ENCODE measurements around the gene TMEM184B. TPM values are rescaled to one million over a fixed set of nuclear protein-coding genes. Genes with fewer than 3 reads are reported as not detected.

The TMEM184B gene
- total and polyA plus RNA-seq, 2 experiments from 2014 or later, result 42.2 to 95.1 TPM

GRCh38 chr22:38296372-38296771 is 23.6 kb upstream of the TMEM184B start (continued):
- TF ChIP-seq ZNF462 (CRISPR knock-in tag; IDR thresholded peaks at IDR 0.05), result no peak
- no peak for TF ChIP-seq STAT1 (IDR thresholded peaks at IDR 0.05; ENCODE audit: unreplicated experiment)
- TF ChIP-seq CREB1 (CRISPR knock-in tag; IDR thresholded peaks at IDR 0.05; ENCODE audit: low read depth), result no peak
- no peak for TF ChIP-seq CTCF (conservative IDR thresholded peaks at IDR 0.05; ENCODE audit: low read depth in 2 of 2)
- TF ChIP-seq ZNF114 (CRISPR knock-in tag; IDR thresholded peaks at IDR 0.05), result no peak

GRCh38 chr22:38295863-38296262 is 23.1 kb upstream of the TMEM184B start:
- H4K20me1 ChIP-seq (replicated peaks; ENCODE audit: insufficient read depth), result peaks cover 40% of the 10 kb centered on the region
- no peak for TF ChIP-seq NANOG (IDR thresholded peaks at IDR 0.05; ENCODE audit: borderline replicate concordance)
- TF ChIP-seq REST (IDR thresholded peaks at IDR 0.05; ENCODE audit: unreplicated experiment), result no peak
- no peak for TF ChIP-seq POLR2AphosphoS5 (IDR thresholded peaks at IDR 0.05; ENCODE audit: low read depth)
- TF ChIP-seq CREB1 (CRISPR knock-in tag; IDR thresholded peaks at IDR 0.05; ENCODE audit: low read depth), result no peak
- TF ChIP-seq STAT1 (IDR thresholded peaks at IDR 0.05; ENCODE audit: unreplicated experiment), result no peak
- TF ChIP-seq EZH2 (IDR thresholded peaks at IDR 0.05; ENCODE audit: low read depth, unreplicated experiment), result no peak
- TF ChIP-seq, protein P1, sequence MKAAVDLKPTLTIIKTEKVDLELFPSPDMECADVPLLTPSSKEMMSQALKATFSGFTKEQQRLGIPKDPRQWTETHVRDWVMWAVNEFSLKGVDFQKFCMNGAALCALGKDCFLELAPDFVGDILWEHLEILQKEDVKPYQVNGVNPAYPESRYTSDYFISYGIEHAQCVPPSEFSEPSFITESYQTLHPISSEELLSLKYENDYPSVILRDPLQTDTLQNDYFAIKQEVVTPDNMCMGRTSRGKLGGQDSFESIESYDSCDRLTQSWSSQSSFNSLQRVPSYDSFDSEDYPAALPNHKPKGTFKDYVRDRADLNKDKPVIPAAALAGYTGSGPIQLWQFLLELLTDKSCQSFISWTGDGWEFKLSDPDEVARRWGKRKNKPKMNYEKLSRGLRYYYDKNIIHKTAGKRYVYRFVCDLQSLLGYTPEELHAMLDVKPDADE (IDR thresholded peaks at IDR 0.05), result no peak

More at GRCh38 chr22:38295863-38296262, 23.1 kb upstream of the TMEM184B start:
- H3K27me3 Mint-ChIP-seq (ENCODE audit: insufficient read depth, low read depth, poor library complexity), result peaks cover 15% of the 10 kb centered on the region
- ATAC-seq (no peak), DNase-seq (ENCODE audit: low spot score) (no peak)
- Histone ChIP-seq H3K4me3 (no peak overlapping the region), H3K36me3 (ENCODE audit: insufficient read depth) (peaks cover 43% of the 10 kb centered on the region), H3K4me2 (no peak overlapping the region), H3K79me2 (replicated peaks; ENCODE audit: insufficient read depth) (peaks cover 19% of the 10 kb centered on the region; the same call in 1 of the 2 replicates), H3K9me2 (ENCODE audit: insufficient read depth) (no peaks in the 10 kb centered on the region), H3F3A (replicated peaks; ENCODE audit: low read depth) (peaks cover 48% of the 10 kb centered on the region; the same call in 1 of the 2 replicates), H3K4me1 (ENCODE audit: insufficient read depth) (no peaks in the 10 kb centered on the region; the same call in 1 of the 2 replicates), H2AFZ (no peak overlapping the region), H3K27ac (ENCODE audit: low read depth) (no peak overlapping the region; the same call in 1 of the 2 replicates), H3K27me3 (ENCODE audit: insufficient read depth) (no peaks in the 10 kb centered on the region)
- H3K4me3 Mint-ChIP-seq, result no peak overlapping the region
- H3K9me3 Mint-ChIP-seq, result no peaks in the 10 kb centered on the region
- peaks cover 90% of the 10 kb centered on the region for H3K36me3 Mint-ChIP-seq (ENCODE audit: low read depth)
- no peak overlapping the region for H3K27ac Mint-ChIP-seq
- peaks cover 9% of the 10 kb centered on the region for H3K4me1 Mint-ChIP-seq

Measured in GM23338 (cell line).